ENCODE results near the gene TACR1. TPM values are rescaled to one million over a fixed set of nuclear protein-coding genes. Genes with fewer than 3 reads are reported as not detected.

Gene TACR1
- total and polyA plus RNA-seq, 2 of the 13 experiments (the other 11 are each of a cell fraction or from before 2014, with no cell fraction given) = not detected

GRCh38 chr2:75047189-75047991, 151.9 kb downstream of the TACR1 start:
- Histone ChIP-seq H3K27ac (ENCODE audit: extremely low read length, insufficient read depth, low read length) (no peak overlapping the region), H4K20me1 (ENCODE audit: insufficient read depth, low read length) (no peaks in the 10 kb centered on the region), H3K4me3 (replicated peaks in 1 of 3; ENCODE audit: insufficient read depth in 1 of 3, low read depth in 2 of 3, low read length in 3 of 3) (no peak overlapping the region), H3K36me3 (replicated peaks in 1 of 2; ENCODE audit: control insufficient read depth in 1 of 2, insufficient read depth in 2 of 2, low read length in 2 of 2) (no peaks in the 10 kb centered on the region; a peak in 1 of 5 replicates), H3K9ac (ENCODE audit: insufficient read depth, low read depth, low read length) (no peak overlapping the region), H3K79me2 (ENCODE audit: insufficient read depth, low read length) (no peaks in the 10 kb centered on the region), H3K4me1 (ENCODE audit: insufficient read depth, low read length) (peaks cover 20% of the 10 kb centered on the region), H3K4me2 (ENCODE audit: low read depth, low read length) (no peak overlapping the region), H3K27me3 (ENCODE audit: control insufficient read depth in 1 of 2, insufficient read depth in 2 of 2, low read length in 2 of 2) (no peaks in the 10 kb centered on the region), H3K9me3 (ENCODE audit: low read length) (no peaks in the 10 kb centered on the region), H2AFZ (ENCODE audit: low read length) (no peak overlapping the region)
- WGBS (ENCODE audit: low lambda C conversion rate) = 56% methylated on average over 2 of the region's 2 CpGs
- ChIA-PET POLR2A (no interaction called here), CTCF (ENCODE audit: low intra/inter-chr PET ratio, low total read pairs) (no interaction called here)
- peak; percentile 86 for ATAC-seq
- FAIRE-seq = peak; percentile 60
- no TSS peak for BruUV-seq (replicated peaks)
- peak; percentile 39 for DNase-seq (ENCODE audit: low spot score)
- in situ Hi-C loops (cut with HindIII; ENCODE audit: extremely low pct_ligation_motif_present, low pct_unique_long_range_greater_than_20kb) = no loop called here
- intact Hi-C loops (cut with micrococcal nuclease; ENCODE audit: unreplicated experiment) = no loop called here
- TF ChIP-seq RXRB (CRISPR knock-in tag; IDR thresholded peaks at IDR 0.05; ENCODE audit: borderline replicate concordance) (no peak), MTERF4 (CRISPR knock-in tag; IDR thresholded peaks at IDR 0.05) (no peak), ARID4A (CRISPR knock-in tag; IDR thresholded peaks at IDR 0.05; ENCODE audit: borderline replicate concordance) (no peak), HNF4G (IDR thresholded peaks at IDR 0.05; ENCODE audit: borderline replicate concordance, low read depth, low read length) (peak; percentile 33; the same call in 1 of the 2 replicates), HNF4G (CRISPR knock-in tag; IDR thresholded peaks at IDR 0.05; ENCODE audit: borderline replicate concordance, low read depth) (no peak), ZFP41 (CRISPR knock-in tag; IDR thresholded peaks at IDR 0.05; ENCODE audit: borderline replicate concordance) (no peak), NFKB2 (CRISPR knock-in tag; IDR thresholded peaks at IDR 0.05; ENCODE audit: borderline replicate concordance) (no peak), ZNF644 (CRISPR knock-in tag; IDR thresholded peaks at IDR 0.05; ENCODE audit: low read depth) (peak; percentile 64), FOXP1 (IDR thresholded peaks at IDR 0.05) (no peak), FOXP1 (CRISPR knock-in tag; IDR thresholded peaks at IDR 0.05) (no peak), CREB1 (IDR thresholded peaks at IDR 0.05) (no peak), CREB1 (CRISPR knock-in tag; IDR thresholded peaks at IDR 0.05) (no peak), AFF4 (CRISPR knock-in tag; IDR thresholded peaks at IDR 0.05) (no peak), ZBTB7A (CRISPR knock-in tag; IDR thresholded peaks at IDR 0.05) (no peak)
